SK-N-MC (cell line): Measurements from ENCODE around the gene TIGIT.

Experiments
- DNase-seq: peaks from one replicate; pipeline ENCODE4 v3.0.0-alpha.2; 2011; ENCODE audit warnings: low read depth, low spot score
- H3K27ac ChIP-seq: fragments of 200-600 bp; sonication (generic); 2 replicates; pipeline ENCODE4 v1.5.1; 2016; ENCODE audit warnings: mixed run types
- H3K36me3 ChIP-seq: fragments of 200-600 bp; sonication (generic); 2 replicates; pipeline ENCODE4 v1.6.1; 2017; ENCODE audit warnings: antibody characterized with exemption, low read length, mixed read lengths; ENCODE audit not compliant: insufficient read depth
- H3K4me3 ChIP-seq: fragments of 200-600 bp; sonication (generic); 2 replicates; pipeline ENCODE4 v1.5.1; 2016
- H3K9ac ChIP-seq: fragments of 200-600 bp; sonication (generic); 2 replicates; pipeline ENCODE4 v1.8.0; 2017; ENCODE audit warnings: mixed run types, mixed read lengths; ENCODE audit not compliant: insufficient read length
- H3K9me3 ChIP-seq: fragments of 200-600 bp; sonication (generic); 2 replicates; pipeline ENCODE4 v1.6.1; 2017; ENCODE audit warnings: low read depth, mild to moderate bottlenecking, antibody characterized with exemption, low read length, moderate library complexity, mixed read lengths
- EZH2 ChIP-seq: fragments of 200-600 bp; sonication (generic); IDR thresholded peaks from one replicate; pipeline ENCODE4 v1.6.1; 2017; ENCODE audit warnings: antibody characterized with exemption
- FOXP2 ChIP-seq: optimal IDR thresholded peaks from 2 replicates; pipeline ENCODE3; 2011; ENCODE audit warnings: mild to moderate bottlenecking, moderate library complexity; ENCODE audit not compliant: insufficient read depth; ENCODE audit errors: extremely low read length, control extremely low read depth
- POLR2AphosphoS5 ChIP-seq: IDR thresholded peaks from 2 replicates; pipeline ENCODE4 v1.6.1; 2012; ENCODE audit warnings: mild to moderate bottlenecking, low read depth, low read length, borderline replicate concordance

The TIGIT gene

GRCh38 chr3:114285648-114286230, 8.1 kb upstream of the TIGIT start:
- Histone ChIP-seq H3K27ac (no peak overlapping the region), H3K9ac (no peak overlapping the region), H3K9me3 (no peaks in the 10 kb centered on the region), H3K36me3 (no peaks in the 10 kb centered on the region), H3K4me3 (no peak overlapping the region)
- TF ChIP-seq FOXP2, result no peak
- no peak for TF ChIP-seq EZH2
- TF ChIP-seq POLR2AphosphoS5, result no peak
- no peak for DNase-seq

- no peak for DNase-seq
- Histone ChIP-seq H3K27ac (no peak overlapping the region), H3K9me3 (no peaks in the 10 kb centered on the region)
These were observed 7.6 kb upstream of the TIGIT start for GRCh38 chr3:114286266-114286665.

GRCh38 chr3:114290911-114291901, 2.6 kb upstream of the TIGIT start:
- peak; percentile 16 for DNase-seq
- H3K36me3 ChIP-seq, result no peaks in the 10 kb centered on the region
- H3K9ac ChIP-seq, result no peak overlapping the region
- H3K27ac ChIP-seq, result no peak overlapping the region
- H3K4me3 ChIP-seq, result no peak overlapping the region
- no peak for TF ChIP-seq POLR2AphosphoS5
- TF ChIP-seq EZH2, result no peak
- TF ChIP-seq FOXP2, result no peak
- no peaks in the 10 kb centered on the region for H3K9me3 ChIP-seq

More at GRCh38 chr3:114286266-114286665, 7.6 kb upstream of the TIGIT start:
- no peak overlapping the region for H3K9ac ChIP-seq
- H3K4me3 ChIP-seq, result no peak overlapping the region
- TF ChIP-seq FOXP2, result no peak
- TF ChIP-seq EZH2, result no peak
- no peak for TF ChIP-seq POLR2AphosphoS5
- no peaks in the 10 kb centered on the region for H3K36me3 ChIP-seq

GRCh38 chr3:114294940-114295480, 1.2 kb downstream of the TIGIT start:
- TF ChIP-seq EZH2 (no peak), FOXP2 (no peak), POLR2AphosphoS5 (no peak)
- no peak overlapping the region for H3K27ac ChIP-seq
- no peak for DNase-seq
- H3K9ac ChIP-seq, result no peak overlapping the region
- no peak overlapping the region for H3K4me3 ChIP-seq
- H3K9me3 ChIP-seq, result no peaks in the 10 kb centered on the region
- H3K36me3 ChIP-seq, result no peaks in the 10 kb centered on the region

- H3K27ac ChIP-seq, result no peak overlapping the region
- no peak for DNase-seq
- H3K9me3 ChIP-seq, result no peaks in the 10 kb centered on the region
- H3K4me3 ChIP-seq, result no peak overlapping the region
- no peak overlapping the region for H3K9ac ChIP-seq
- no peaks in the 10 kb centered on the region for H3K36me3 ChIP-seq
- TF ChIP-seq POLR2AphosphoS5 (no peak), EZH2 (no peak), FOXP2 (no peak)
These were observed 2.1 kb downstream of the TIGIT start for GRCh38 chr3:114295946-114296345.

GRCh38 chr3:114299421-114299820, 5.6 kb downstream of the TIGIT start:
- H3K4me3 ChIP-seq, result no peak overlapping the region
- H3K9me3 ChIP-seq, result no peaks in the 10 kb centered on the region
- H3K27ac ChIP-seq, result no peak overlapping the region
- no peak for DNase-seq
- TF ChIP-seq EZH2 (no peak), POLR2AphosphoS5 (no peak), FOXP2 (no peak)
- no peaks in the 10 kb centered on the region for H3K36me3 ChIP-seq
- H3K9ac ChIP-seq, result no peak overlapping the region

- H3K36me3 ChIP-seq, result no peaks in the 10 kb centered on the region
- no peak overlapping the region for H3K27ac ChIP-seq
- no peak overlapping the region for H3K9ac ChIP-seq
- no peak for DNase-seq
- H3K4me3 ChIP-seq, result no peak overlapping the region
- no peak for TF ChIP-seq FOXP2
- no peak for TF ChIP-seq POLR2AphosphoS5
- TF ChIP-seq EZH2, result no peak
- no peaks in the 10 kb centered on the region for H3K9me3 ChIP-seq
These were observed 6.3 kb downstream of the TIGIT start for GRCh38 chr3:114299941-114300624.
